ENCODE measurements around the gene CCSER1. TPM values are rescaled to one million over a fixed set of nuclear protein-coding genes. Genes with fewer than 3 reads are reported as not detected.
"Not testable (repeated sequence)": the region's sequence is repeated elsewhere in the genome, so short reads cannot be mapped to it uniquely, and the experiment has no call there.

Gene CCSER1
- total and polyA plus RNA-seq, 7 donors, result 0.06 to 2.5 (median 0.30) TPM

DNA sequence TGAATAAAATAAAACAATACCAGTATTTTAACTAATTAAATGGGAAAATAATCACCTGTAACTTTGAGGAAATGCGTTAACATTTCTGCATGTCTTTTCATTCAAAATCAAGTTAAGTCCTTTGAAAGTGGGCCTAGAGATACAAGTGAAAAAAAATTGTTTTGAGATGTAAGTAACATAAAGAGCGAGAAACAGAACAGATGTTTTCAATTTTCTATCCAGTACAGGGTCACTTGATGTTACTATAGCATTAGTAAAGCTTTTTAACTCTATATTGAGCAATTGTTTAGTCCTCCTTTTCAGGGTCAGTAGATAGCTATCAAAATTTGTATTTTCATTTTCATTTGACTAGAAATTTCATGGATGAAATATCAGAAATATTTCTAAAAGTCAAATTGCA lies 761.4 kb downstream of the CCSER1 start:
- H3K4me1 ChIP-seq, result no peaks in the 10 kb centered on the region
- DNase-seq, result no peak
- intact Hi-C loops (cut with DNase I), result no loop called here
- H3K27ac ChIP-seq, result no peak overlapping the region
- no peaks in the 10 kb centered on the region for H3K27me3 ChIP-seq (ENCODE audit: insufficient read depth in 3 of 3, low read length in 2 of 3)
- H3K4me3 ChIP-seq, result no peak overlapping the region
- H3K9me3 ChIP-seq, result no peaks in the 10 kb centered on the region
- no peak for ATAC-seq
- TF ChIP-seq, protein P1, sequence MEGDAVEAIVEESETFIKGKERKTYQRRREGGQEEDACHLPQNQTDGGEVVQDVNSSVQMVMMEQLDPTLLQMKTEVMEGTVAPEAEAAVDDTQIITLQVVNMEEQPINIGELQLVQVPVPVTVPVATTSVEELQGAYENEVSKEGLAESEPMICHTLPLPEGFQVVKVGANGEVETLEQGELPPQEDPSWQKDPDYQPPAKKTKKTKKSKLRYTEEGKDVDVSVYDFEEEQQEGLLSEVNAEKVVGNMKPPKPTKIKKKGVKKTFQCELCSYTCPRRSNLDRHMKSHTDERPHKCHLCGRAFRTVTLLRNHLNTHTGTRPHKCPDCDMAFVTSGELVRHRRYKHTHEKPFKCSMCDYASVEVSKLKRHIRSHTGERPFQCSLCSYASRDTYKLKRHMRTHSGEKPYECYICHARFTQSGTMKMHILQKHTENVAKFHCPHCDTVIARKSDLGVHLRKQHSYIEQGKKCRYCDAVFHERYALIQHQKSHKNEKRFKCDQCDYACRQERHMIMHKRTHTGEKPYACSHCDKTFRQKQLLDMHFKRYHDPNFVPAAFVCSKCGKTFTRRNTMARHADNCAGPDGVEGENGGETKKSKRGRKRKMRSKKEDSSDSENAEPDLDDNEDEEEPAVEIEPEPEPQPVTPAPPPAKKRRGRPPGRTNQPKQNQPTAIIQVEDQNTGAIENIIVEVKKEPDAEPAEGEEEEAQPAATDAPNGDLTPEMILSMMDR (IDR thresholded peaks at IDR 0.05), result no peak
- 61 to 66% (median 65%) methylated on average over 2 of the region's 2 CpGs for WGBS, 3 donors
- H3K36me3 ChIP-seq (ENCODE audit: insufficient read depth in 1 of 2, low read depth in 1 of 2), result no peaks in the 10 kb centered on the region

DNA sequence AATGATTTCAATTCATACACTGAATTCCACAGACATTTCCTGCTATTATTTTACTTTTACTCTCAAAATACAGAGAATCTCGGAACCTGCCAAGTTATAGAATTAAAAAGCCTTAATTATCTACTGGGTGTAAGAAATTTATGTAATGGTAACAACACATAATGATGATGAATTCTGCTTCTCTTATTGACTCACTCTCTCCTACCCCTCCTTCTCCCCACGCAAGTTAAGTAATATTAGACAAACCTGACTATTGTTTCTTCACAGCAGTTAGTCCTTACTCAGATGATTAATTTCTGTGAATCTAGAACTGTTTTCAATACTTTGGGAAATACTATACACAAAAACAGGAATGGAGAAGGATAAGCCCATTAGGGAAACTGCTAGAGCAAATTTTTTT lies 762.0 kb downstream of the CCSER1 start:
- Histone ChIP-seq H3K36me3 (ENCODE audit: insufficient read depth in 1 of 2, low read depth in 1 of 2) (no peaks in the 10 kb centered on the region), H3K27me3 (ENCODE audit: insufficient read depth in 3 of 3, low read length in 2 of 3) (no peaks in the 10 kb centered on the region), H3K4me1 (no peaks in the 10 kb centered on the region), H3K4me3 (no peak overlapping the region), H3K9me3 (no peaks in the 10 kb centered on the region), H3K27ac (no peak overlapping the region)
- TF ChIP-seq, protein P1 (IDR thresholded peaks at IDR 0.05), result no peak
- intact Hi-C loops (cut with DNase I), result no loop called here
- DNase-seq, result no peak
- no peak for ATAC-seq
- WGBS, 3 donors, result 60 to 65% (median 62%) methylated on average over 2 of the region's 2 CpGs

GRCh38 chr4:90903413-90903812 lies 776.2 kb downstream of the CCSER1 start:
- H3K4me3 ChIP-seq; intact Hi-C loops (cut with DNase I); H3K27me3 ChIP-seq (ENCODE audit: insufficient read depth in 3 of 3, low read length in 2 of 3); H3K36me3 ChIP-seq (ENCODE audit: insufficient read depth in 1 of 2, low read depth in 1 of 2); H3K27ac ChIP-seq; DNase-seq; H3K4me1 ChIP-seq; ATAC-seq; H3K9me3 ChIP-seq: not testable (repeated sequence)
- WGBS, 3 donors, result 67 to 89% (median 70%) methylated on average over 1 of the region's 1 CpG

DNA sequence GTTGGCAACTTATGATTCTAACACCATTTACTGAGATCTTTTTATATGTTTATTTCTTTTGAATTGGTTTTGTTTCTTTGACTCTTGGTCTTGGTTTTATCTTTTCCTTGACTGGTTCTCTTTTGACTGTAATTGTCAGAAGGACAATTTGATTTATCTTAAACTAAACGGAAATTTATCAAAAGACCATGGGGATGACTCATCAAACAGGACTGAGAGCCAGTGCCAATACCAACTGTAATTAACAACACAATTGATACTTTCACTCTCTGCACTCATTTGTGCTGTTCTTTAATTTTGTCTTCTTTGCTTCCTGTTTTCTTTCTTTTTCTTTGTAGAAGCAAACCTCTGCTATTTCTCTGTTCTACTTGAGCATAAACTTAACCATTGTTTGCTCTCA lies 776.8 kb downstream of the CCSER1 start:
- no peak overlapping the region for H3K4me3 ChIP-seq
- peaks cover 3% of the 10 kb centered on the region for H3K9me3 ChIP-seq
- DNase-seq, result no peak
- no peak overlapping the region for H3K27ac ChIP-seq
- ATAC-seq, result no peak
- H3K36me3 ChIP-seq (ENCODE audit: insufficient read depth in 1 of 2, low read depth in 1 of 2), result no peaks in the 10 kb centered on the region
- TF ChIP-seq, protein P1 (IDR thresholded peaks at IDR 0.05), result no peak
- intact Hi-C loops (cut with DNase I), result no loop called here
- no peaks in the 10 kb centered on the region for H3K4me1 ChIP-seq
- WGBS, 3 donors, result 42 to 62% (median 49%) methylated on average over 1 of the region's 1 CpG
- H3K27me3 ChIP-seq (ENCODE audit: insufficient read depth in 3 of 3, low read length in 2 of 3), result no peaks in the 10 kb centered on the region

GRCh38 chr4:90906239-90906638 lies 779.0 kb downstream of the CCSER1 start:
- Histone ChIP-seq H3K36me3 (ENCODE audit: insufficient read depth in 1 of 2, low read depth in 1 of 2) (no peaks in the 10 kb centered on the region), H3K9me3 (no peaks in the 10 kb centered on the region)
- intact Hi-C loops (cut with DNase I), result no loop called here

GRCh38 chr4:90911724-90912434 lies 784.7 kb downstream of the CCSER1 start:
- H3K4me3 ChIP-seq; intact Hi-C loops (cut with DNase I); H3K9me3 ChIP-seq; H3K27me3 ChIP-seq (ENCODE audit: insufficient read depth in 3 of 3, low read length in 2 of 3); H3K36me3 ChIP-seq (ENCODE audit: insufficient read depth in 1 of 2, low read depth in 1 of 2); H3K27ac ChIP-seq; ATAC-seq; DNase-seq; H3K4me1 ChIP-seq: not testable (repeated sequence)
- WGBS, 3 donors, result 88 to 91% (median 90%) methylated on average over 17 of the region's 17 CpGs

More at GRCh38 chr4:90906239-90906638, 779.0 kb downstream of the CCSER1 start:
- ATAC-seq (no peak), DNase-seq (no peak)
- H3K4me3 ChIP-seq, result no peak overlapping the region
- H3K27ac ChIP-seq, result no peak overlapping the region
- H3K4me1 ChIP-seq, result no peaks in the 10 kb centered on the region
- H3K27me3 ChIP-seq (ENCODE audit: insufficient read depth in 3 of 3, low read length in 2 of 3), result no peaks in the 10 kb centered on the region
- TF ChIP-seq, protein P1 (IDR thresholded peaks at IDR 0.05), result no peak
- 51 to 59% (median 51%) methylated on average over 3 of the region's 3 CpGs for WGBS, 3 donors
